ENCODE results near the gene MDN1. TPM values are rescaled to one million over a fixed set of nuclear protein-coding genes. Genes with fewer than 3 reads are reported as not detected.
"Not testable (repeated sequence)": the region's sequence is repeated elsewhere in the genome, so short reads cannot be mapped to it uniquely, and the experiment has no call there.

MDN1 gene
- total and polyA plus RNA-seq, 8 donors: 5.5 to 69.2 (median 17.7) TPM

GRCh38 chr6:89640804-89641203 is 178.8 kb downstream of the MDN1 start:
- H3K36me3 ChIP-seq: peaks cover 0 to 56% (median 51%) of the 10 kb centered on the region in 4 donors
- H3K4me3 ChIP-seq: no peak overlapping the region
- TF ChIP-seq EP300 (IDR thresholded peaks at IDR 0.05) (no peak), CTCF (IDR thresholded peaks at IDR 0.05) (no peak), POLR2AphosphoS5 (IDR thresholded peaks at IDR 0.05) (no peak), POLR2A (IDR thresholded peaks at IDR 0.05) (no peak)
- peaks cover 8 to 25% (median 14%) of the 10 kb centered on the region in 4 donors for H3K4me1 ChIP-seq
- intact Hi-C loops (cut with DNase I; ENCODE audit: low total_unique reads): no loop called here
- no peaks in the 10 kb centered on the region for H3K27me3 ChIP-seq
- 91 to 97% (median 95%) methylated on average over 4 of the region's 4 CpGs for WGBS, 5 donors
- H3K27ac ChIP-seq: no peak overlapping the region
- DNase-seq: no peak
- no peaks in the 10 kb centered on the region for H3K9me3 ChIP-seq

- no peaks in the 10 kb centered on the region for H3K9me3 ChIP-seq
- WGBS, 5 donors: 1 to 2% (median 2%) methylated on average over 51 to 58 of the region's 58 CpGs
- intact Hi-C loops (cut with DNase I; ENCODE audit: low total_unique reads): no loop called here
- DNase-seq: peak; percentile 95 to 98
- peak within 1 kb of the TSS; percentile 88 to 98 (median 95) for H3K27ac ChIP-seq
- H3K27me3 ChIP-seq: no peaks in the 10 kb centered on the region
- peaks cover 3 to 51% (median 42%) of the 10 kb centered on the region in 4 donors for H3K36me3 ChIP-seq
- peak within 1 kb of the TSS; percentile 56 to 74 (median 66) for H3K4me3 ChIP-seq
- TF ChIP-seq EP300 (IDR thresholded peaks at IDR 0.05) (no peak), CTCF (IDR thresholded peaks at IDR 0.05) (peak in 1 of 7 experiments; percentile 16), POLR2A (IDR thresholded peaks at IDR 0.05) (peak in 1 of 4 donors; percentile 75), POLR2AphosphoS5 (IDR thresholded peaks at IDR 0.05) (peak; percentile 60 to 98 (median 90))
- peaks cover 8 to 25% (median 14%) of the 10 kb centered on the region in 4 donors for H3K4me1 ChIP-seq
These were observed 181.0 kb downstream of the MDN1 start, which contains the start of gene LYRM2 for GRCh38 chr6:89638320-89639195. TSS of gene LYRM2 (minus strand) at chr6:89638747. CDS start at chr6:89638716, 31 bp downstream.

DNA sequence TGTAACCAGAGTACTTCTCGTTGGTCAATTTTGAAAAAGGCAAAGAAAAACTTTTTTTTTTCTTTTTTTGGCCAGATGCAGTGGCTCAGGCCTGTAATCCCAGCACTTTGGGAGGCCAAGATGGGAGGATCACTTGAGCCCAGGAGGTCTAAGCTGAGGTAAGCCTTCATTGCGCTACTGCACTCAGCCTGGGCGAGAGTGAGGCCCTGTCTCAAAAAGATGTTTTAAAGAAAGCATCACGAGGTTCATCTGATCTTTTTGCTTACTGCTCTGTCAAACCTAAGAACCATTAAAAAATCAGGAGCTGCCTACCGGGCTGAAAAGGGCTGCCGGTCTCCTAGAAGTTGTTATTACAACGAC is 181.7 kb downstream of the MDN1 start:
- peaks cover 3 to 45% (median 38%) of the 10 kb centered on the region in 4 donors for H3K36me3 ChIP-seq
- TF ChIP-seq EP300 (IDR thresholded peaks at IDR 0.05): no peak
- no peak for TF ChIP-seq CTCF (IDR thresholded peaks at IDR 0.05)
- TF ChIP-seq POLR2A (IDR thresholded peaks at IDR 0.05): no peak
- H3K9me3 ChIP-seq: no peaks in the 10 kb centered on the region
- no peak for DNase-seq
- H3K4me1 ChIP-seq: peaks cover 8 to 25% (median 14%) of the 10 kb centered on the region in 4 donors
- H3K4me3 ChIP-seq: peak overlapping the region; percentile 56 to 74 (median 66)
- WGBS, 5 donors: 9 to 11% (median 9%) methylated on average over 7 of the region's 7 CpGs
- H3K27ac ChIP-seq: peak overlapping the region; percentile 88 to 98 (median 95)
- intact Hi-C loops (cut with DNase I; ENCODE audit: low total_unique reads): no loop called here
- H3K27me3 ChIP-seq: no peaks in the 10 kb centered on the region

- H3K27ac ChIP-seq; intact Hi-C loops (cut with DNase I; ENCODE audit: low total_unique reads); DNase-seq; H3K27me3 ChIP-seq; H3K9me3 ChIP-seq; H3K4me3 ChIP-seq: not testable (repeated sequence)
- peaks cover 8 to 25% (median 14%) of the 10 kb centered on the region in 4 donors for H3K4me1 ChIP-seq
- peaks cover 3 to 32% (median 26%) of the 10 kb centered on the region in 4 donors for H3K36me3 ChIP-seq
- whole genome bisulfite sequencing, 5 donors: 96 to 99% (median 98%) methylated on average over 3 of the region's 3 CpGs
These were observed 183.2 kb downstream of the MDN1 start for GRCh38 chr6:89636412-89636811.

Data from stomach (tissue), 9 donors.